ENCODE results near the gene ZFAND3.

Gene ZFAND3

GRCh38 chr6:38055203-38055589, 235.7 kb downstream of the ZFAND3 start:
- no peak for DNase-seq

GRCh38 chr6:38056361-38056760, 236.8 kb downstream of the ZFAND3 start:
- no peak for DNase-seq

- DNase-seq = peak; percentile 72
Measured at GRCh38 chr6:38057994-38058393, 238.5 kb downstream of the ZFAND3 start.

GRCh38 chr6:38062066-38062465, 242.5 kb downstream of the ZFAND3 start:
- DNase-seq = no peak

GRCh38 chr6:38063973-38064372, 244.4 kb downstream of the ZFAND3 start:
- no peak for DNase-seq

GRCh38 chr6:38064431-38064830, 244.9 kb downstream of the ZFAND3 start:
- no peak for DNase-seq

GRCh38 chr6:38065734-38066305, 246.3 kb downstream of the ZFAND3 start:
- no peak for DNase-seq

GRCh38 chr6:38067263-38067980, 247.9 kb downstream of the ZFAND3 start:
- DNase-seq = no peak

- no peak for DNase-seq
Measured at GRCh38 chr6:38068854-38069590, 249.5 kb downstream of the ZFAND3 start.

GRCh38 chr6:38077488-38078030, 258.0 kb downstream of the ZFAND3 start:
- DNase-seq = no peak

- peak; percentile 45 for DNase-seq
Measured at GRCh38 chr6:38078671-38079070, 259.1 kb downstream of the ZFAND3 start.

GRCh38 chr6:38079107-38079506, 259.6 kb downstream of the ZFAND3 start:
- no peak for DNase-seq

GRCh38 chr6:38079537-38079936, 260.0 kb downstream of the ZFAND3 start:
- no peak for DNase-seq

GRCh38 chr6:38080360-38080759, 260.8 kb downstream of the ZFAND3 start:
- DNase-seq = peak; percentile 80

GRCh38 chr6:38080889-38081288, 261.4 kb downstream of the ZFAND3 start:
- peak; percentile 24 for DNase-seq

GRCh38 chr6:38085031-38085430, 265.5 kb downstream of the ZFAND3 start:
- DNase-seq = no peak

GRCh38 chr6:38086346-38086745, 266.8 kb downstream of the ZFAND3 start:
- DNase-seq = no peak

GRCh38 chr6:38088010-38088409, 268.5 kb downstream of the ZFAND3 start:
- DNase-seq = no peak

- DNase-seq = no peak
Measured at GRCh38 chr6:38088829-38089228, 269.3 kb downstream of the ZFAND3 start.

- no peak for DNase-seq
Measured at GRCh38 chr6:38091613-38092012, 272.1 kb downstream of the ZFAND3 start.

- DNase-seq = no peak
Measured at GRCh38 chr6:38092465-38092864, 272.9 kb downstream of the ZFAND3 start.

- DNase-seq = no peak
Measured at GRCh38 chr6:38092964-38093363, 273.4 kb downstream of the ZFAND3 start.

- peak; percentile 71 for DNase-seq
Measured at GRCh38 chr6:38095054-38095453, 275.5 kb downstream of the ZFAND3 start.

- no peak for DNase-seq
Measured at GRCh38 chr6:38099221-38099620, 279.7 kb downstream of the ZFAND3 start.
